PC-9 (cell line): Measurements from ENCODE around the gene MYO3B. TPM values are rescaled to one million over a fixed set of nuclear protein-coding genes. Genes with fewer than 3 reads are reported as not detected.

ENCODE experiments used
- Bru-seq: library from RNA; stranded (reverse); fragments of 400-500 nt; gene quantifications from one replicate; lab custom pipeline; 2021; lab: Mats Ljungman, UMichigan
- BruChase-seq, 2 experiments: library from RNA; stranded (reverse); fragments of 400-500 nt; gene quantifications; one replicate each; lab custom pipeline; 2021; lab: Mats Ljungman, UMichigan
- BruUV-seq: library from RNA; stranded (reverse); fragments of 400-500 nt; replicated peaks from 2 replicates; lab custom pipeline; 2021; lab: Mats Ljungman, UMichigan
- CTCF ChIA-PET: fragments of 300-600 bp; sonication (Branson Sonifier 250); formaldehyde crosslinking; loops from one replicate; lab custom pipeline; 2022; ENCODE audit warnings: antibody characterized with exemption; lab: Charles Lee
- POLR2A ChIA-PET: fragments of 300-600 bp; sonication (Branson Sonifier 250); formaldehyde crosslinking; loops from one replicate; lab custom pipeline; 2022; ENCODE audit warnings: antibody characterized with exemption; ENCODE audit not compliant: unreplicated experiment; lab: Charles Lee
- DNase-seq, 2 experiments: peaks; one replicate each; pipeline versions ENCODE4 v3.0.0 to v3.0.0-alpha.2; 2015 to 2022; ENCODE audit warnings: mixed read lengths in 1 of 2
- H2AFZ ChIP-seq: fragments of 200-600 bp; sonication (generic); 2 replicates; pipeline ENCODE4 v1.8.1; 2017; ENCODE audit warnings: antibody characterized with exemption
- H3F3A ChIP-seq: fragments of 200-600 bp; sonication (generic); 2 replicates; pipeline ENCODE4 v1.8.1; 2017; ENCODE audit warnings: antibody characterized with exemption, mild to moderate bottlenecking, low read depth; ENCODE audit not compliant: insufficient read depth
- H3K27ac ChIP-seq: fragments of 200-600 bp; sonication (generic); 2 replicates; pipeline ENCODE4 v1.6.1; 2016; ENCODE audit warnings: mixed run types
- H3K27me3 ChIP-seq: fragments of 200-600 bp; sonication (generic); 2 replicates; pipeline ENCODE4 v1.6.1; 2016; ENCODE audit warnings: low read depth, mixed run types; ENCODE audit not compliant: insufficient read depth
- H3K36me3 ChIP-seq: fragments of 200-600 bp; sonication (generic); 2 replicates; pipeline ENCODE4 v1.6.1; 2016; ENCODE audit warnings: low read depth, mixed run types
- H3K4me1 ChIP-seq: fragments of 200-600 bp; sonication (generic); replicated peaks from 2 replicates; pipeline ENCODE4 v1.6.1; 2016; ENCODE audit warnings: mixed run types; ENCODE audit not compliant: insufficient read depth
- H3K4me2 ChIP-seq: fragments of 200-600 bp; sonication (generic); 2 replicates; pipeline ENCODE4 v1.6.1; 2017; ENCODE audit warnings: mixed run types
- H3K4me3 ChIP-seq: fragments of 200-600 bp; sonication (generic); 2 replicates; pipeline ENCODE4 v1.6.1; 2016; ENCODE audit warnings: mixed run types
- H3K79me2 ChIP-seq: fragments of 200-600 bp; sonication (generic); 2 replicates; pipeline ENCODE4 v1.6.1; 2017; ENCODE audit warnings: low read depth, mixed run types
- H3K9me2 ChIP-seq: fragments of 200-600 bp; sonication (generic); 2 replicates; pipeline ENCODE4 v1.8.1; 2017; ENCODE audit warnings: mild to moderate bottlenecking; ENCODE audit not compliant: insufficient read depth
- H3K9me3 ChIP-seq: fragments of 200-600 bp; sonication (generic); 2 replicates; pipeline ENCODE4 v1.8.1; 2016; ENCODE audit warnings: low read depth; ENCODE audit not compliant: insufficient read depth
- H4K20me1 ChIP-seq: fragments of 200-600 bp; sonication (generic); 2 replicates; pipeline ENCODE4 v1.8.1; 2017; ENCODE audit not compliant: insufficient read depth
- EZH2 ChIP-seq: fragments of 200-600 bp; sonication (generic); IDR thresholded peaks from 2 replicates; pipeline ENCODE4 v1.8.0; 2017; ENCODE audit warnings: antibody characterized with exemption, low read depth
- intact Hi-C: fragments of 100-400 bp; cut with micrococcal nuclease; formaldehyde crosslinking; loops from one replicate; pipeline ENCODE4 v1.10.0; 2022; ENCODE audit not compliant: unreplicated experiment
- long read RNA-seq: library from polyadenylated mRNA; stranded (forward); transcript quantifications from one replicate; pipeline ENCODE4 v2.0.0, GENCODE V29; 2022
- total RNA-seq: library from RNA; stranded (reverse); gene quantifications from 2 replicates; pipeline ENCODE4 v1.2.3, GENCODE V29; 2021
- TF ChIP-seq, protein P1 (sequence below): fragments of 200-600 bp; sonication (generic); conservative IDR thresholded peaks from 2 replicates; pipeline ENCODE4 v1.6.1; 2017; ENCODE audit warnings: mixed run types, antibody characterized with exemption, mild to moderate bottlenecking, moderate library complexity

Gene MYO3B, protein sequence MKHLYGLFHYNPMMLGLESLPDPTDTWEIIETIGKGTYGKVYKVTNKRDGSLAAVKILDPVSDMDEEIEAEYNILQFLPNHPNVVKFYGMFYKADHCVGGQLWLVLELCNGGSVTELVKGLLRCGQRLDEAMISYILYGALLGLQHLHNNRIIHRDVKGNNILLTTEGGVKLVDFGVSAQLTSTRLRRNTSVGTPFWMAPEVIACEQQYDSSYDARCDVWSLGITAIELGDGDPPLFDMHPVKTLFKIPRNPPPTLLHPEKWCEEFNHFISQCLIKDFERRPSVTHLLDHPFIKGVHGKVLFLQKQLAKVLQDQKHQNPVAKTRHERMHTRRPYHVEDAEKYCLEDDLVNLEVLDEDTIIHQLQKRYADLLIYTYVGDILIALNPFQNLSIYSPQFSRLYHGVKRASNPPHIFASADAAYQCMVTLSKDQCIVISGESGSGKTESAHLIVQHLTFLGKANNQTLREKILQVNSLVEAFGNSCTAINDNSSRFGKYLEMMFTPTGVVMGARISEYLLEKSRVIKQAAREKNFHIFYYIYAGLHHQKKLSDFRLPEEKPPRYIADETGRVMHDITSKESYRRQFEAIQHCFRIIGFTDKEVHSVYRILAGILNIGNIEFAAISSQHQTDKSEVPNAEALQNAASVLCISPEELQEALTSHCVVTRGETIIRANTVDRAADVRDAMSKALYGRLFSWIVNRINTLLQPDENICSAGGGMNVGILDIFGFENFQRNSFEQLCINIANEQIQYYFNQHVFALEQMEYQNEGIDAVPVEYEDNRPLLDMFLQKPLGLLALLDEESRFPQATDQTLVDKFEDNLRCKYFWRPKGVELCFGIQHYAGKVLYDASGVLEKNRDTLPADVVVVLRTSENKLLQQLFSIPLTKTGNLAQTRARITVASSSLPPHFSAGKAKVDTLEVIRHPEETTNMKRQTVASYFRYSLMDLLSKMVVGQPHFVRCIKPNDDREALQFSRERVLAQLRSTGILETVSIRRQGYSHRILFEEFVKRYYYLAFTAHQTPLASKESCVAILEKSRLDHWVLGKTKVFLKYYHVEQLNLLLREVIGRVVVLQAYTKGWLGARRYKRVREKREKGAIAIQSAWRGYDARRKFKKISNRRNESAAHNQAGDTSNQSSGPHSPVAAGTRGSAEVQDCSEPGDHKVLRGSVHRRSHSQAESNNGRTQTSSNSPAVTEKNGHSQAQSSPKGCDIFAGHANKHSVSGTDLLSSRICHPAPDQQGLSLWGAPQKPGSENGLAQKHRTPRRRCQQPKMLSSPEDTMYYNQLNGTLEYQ (N-terminal part only)
- 5.3 and 6.7 TPM in 2 replicates for total RNA-seq
- Bru-seq, nascent RNA = percentile 51 among the genes with signal in this experiment
- percentile 52 among the genes with signal in this experiment for BruChase-seq, experiment 1, labeled RNA remaining after a 2-hour chase
- percentile 44 among the genes with signal in this experiment for BruChase-seq, experiment 2, labeled RNA remaining after a 6-hour chase
- long read RNA-seq, partial matches to known transcripts = 2 of 5 reads
- long read RNA-seq, other reads (novel, unspliced or antisense) = 3 of 5 reads

DNA sequence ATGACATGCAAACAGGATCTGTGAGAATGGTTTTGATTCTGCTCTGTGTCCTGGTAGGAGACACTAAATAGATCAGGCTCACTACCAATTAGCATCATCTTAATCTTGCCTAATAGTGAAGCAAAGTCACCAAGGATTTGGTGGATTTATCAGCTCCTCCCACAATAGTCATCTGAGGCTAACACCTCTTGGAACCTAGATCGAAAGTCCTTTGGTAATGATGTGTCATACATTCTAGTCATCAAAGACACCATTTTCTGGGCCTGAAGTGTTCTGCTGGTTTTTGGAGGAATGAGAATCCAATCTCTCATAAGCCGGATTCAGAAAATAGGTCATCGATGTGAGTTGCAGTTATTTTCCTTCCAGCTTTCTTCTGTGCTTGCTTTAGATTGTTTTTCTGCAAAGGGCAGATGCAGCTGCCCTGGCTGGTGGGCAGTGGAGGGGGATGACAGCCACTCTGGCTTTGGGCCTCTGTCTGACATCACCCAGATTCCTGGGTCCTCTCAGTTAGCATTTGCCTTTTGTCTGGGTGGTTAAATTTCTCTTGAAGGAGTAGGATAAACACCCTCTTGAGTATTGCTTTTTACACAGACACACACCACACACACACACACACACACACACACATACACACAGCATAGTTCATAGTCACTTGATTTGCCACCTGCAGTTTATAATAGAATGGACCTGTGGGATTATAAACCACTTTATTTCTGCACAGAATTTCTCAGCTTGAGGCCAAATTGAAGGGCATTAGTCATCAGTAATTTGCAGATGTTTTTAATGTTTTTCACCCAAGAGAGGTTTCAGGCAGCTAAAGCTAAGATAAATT is at the start of gene MYO3B:
Gene MYO3B (plus strand): TSS at position 198 of the 832 bp plus-strand sequence. CDS start 141 bp downstream, at position 339.
- Histone ChIP-seq H3K4me2 (no peak within 1 kb of the TSS), H4K20me1 (no peaks in the 10 kb centered on the region), H3K27ac (no peak within 1 kb of the TSS), H3K4me3 (no peak within 1 kb of the TSS), H3K9me3 (no peaks in the 10 kb centered on the region), H3K4me1 (peaks cover 28% of the 10 kb centered on the region), H3F3A (peaks cover 4% of the 10 kb centered on the region; the same call in 1 of the 2 replicates), H2AFZ (no peak within 1 kb of the TSS), H3K79me2 (no peaks in the 10 kb centered on the region), H3K27me3 (no peaks in the 10 kb centered on the region), H3K9me2 (no peaks in the 10 kb centered on the region), H3K36me3 (no peaks in the 10 kb centered on the region)
- ChIA-PET CTCF (no interaction called here), POLR2A (no interaction called here)
- TF ChIP-seq, protein P1, sequence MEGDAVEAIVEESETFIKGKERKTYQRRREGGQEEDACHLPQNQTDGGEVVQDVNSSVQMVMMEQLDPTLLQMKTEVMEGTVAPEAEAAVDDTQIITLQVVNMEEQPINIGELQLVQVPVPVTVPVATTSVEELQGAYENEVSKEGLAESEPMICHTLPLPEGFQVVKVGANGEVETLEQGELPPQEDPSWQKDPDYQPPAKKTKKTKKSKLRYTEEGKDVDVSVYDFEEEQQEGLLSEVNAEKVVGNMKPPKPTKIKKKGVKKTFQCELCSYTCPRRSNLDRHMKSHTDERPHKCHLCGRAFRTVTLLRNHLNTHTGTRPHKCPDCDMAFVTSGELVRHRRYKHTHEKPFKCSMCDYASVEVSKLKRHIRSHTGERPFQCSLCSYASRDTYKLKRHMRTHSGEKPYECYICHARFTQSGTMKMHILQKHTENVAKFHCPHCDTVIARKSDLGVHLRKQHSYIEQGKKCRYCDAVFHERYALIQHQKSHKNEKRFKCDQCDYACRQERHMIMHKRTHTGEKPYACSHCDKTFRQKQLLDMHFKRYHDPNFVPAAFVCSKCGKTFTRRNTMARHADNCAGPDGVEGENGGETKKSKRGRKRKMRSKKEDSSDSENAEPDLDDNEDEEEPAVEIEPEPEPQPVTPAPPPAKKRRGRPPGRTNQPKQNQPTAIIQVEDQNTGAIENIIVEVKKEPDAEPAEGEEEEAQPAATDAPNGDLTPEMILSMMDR = no peak
- no peak for TF ChIP-seq EZH2
- BruUV-seq = no TSS peak
- no peak for DNase-seq
- intact Hi-C loops = no loop called here

DNA sequence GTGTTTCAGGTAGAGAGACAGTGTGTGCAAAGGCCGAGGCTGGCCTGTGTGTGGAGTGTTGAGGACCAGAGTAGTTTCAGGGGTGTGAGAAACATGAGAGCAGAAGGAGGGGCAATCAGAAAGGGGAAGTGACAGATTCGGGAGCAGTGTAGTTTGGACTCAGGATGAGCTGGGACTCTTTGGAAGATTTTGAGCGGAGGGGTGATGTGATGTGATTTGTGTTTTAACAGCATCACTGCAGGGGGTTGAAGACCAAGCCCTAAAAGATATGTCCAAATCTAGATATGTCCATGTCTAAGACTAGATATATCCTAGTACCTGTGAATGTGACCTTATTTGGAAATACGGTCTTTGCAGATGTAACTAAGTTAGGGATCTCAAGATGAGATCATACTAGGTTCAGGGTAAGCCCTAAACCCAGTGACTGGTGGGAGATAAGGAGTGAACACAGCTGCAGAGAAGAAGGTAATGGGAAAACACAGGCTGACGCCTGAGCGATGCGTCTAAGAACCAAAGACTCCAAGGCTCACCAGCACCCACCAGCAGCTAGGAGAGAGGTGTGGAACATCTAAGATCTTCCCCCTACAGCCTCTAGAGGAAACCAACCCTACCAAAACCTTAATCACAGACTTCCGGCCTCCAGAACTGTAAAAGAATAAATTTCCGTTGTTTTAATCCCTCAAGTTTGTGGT is 38.5 kb upstream of the MYO3B start:
- Histone ChIP-seq H3F3A (no peaks in the 10 kb centered on the region), H2AFZ (no peak overlapping the region), H3K36me3 (no peaks in the 10 kb centered on the region), H3K79me2 (no peaks in the 10 kb centered on the region), H3K9me2 (no peaks in the 10 kb centered on the region), H3K4me2 (no peak overlapping the region), H3K9me3 (no peaks in the 10 kb centered on the region; the same call in 1 of the 2 replicates), H3K4me1 (no peaks in the 10 kb centered on the region), H3K4me3 (no peak overlapping the region), H4K20me1 (no peaks in the 10 kb centered on the region), H3K27me3 (no peaks in the 10 kb centered on the region), H3K27ac (no peak overlapping the region)
- DNase-seq = no peak
- CTCF ChIA-PET = no interaction called here
- no TSS peak for BruUV-seq
- POLR2A ChIA-PET = no interaction called here
- TF ChIP-seq EZH2 = no peak
- TF ChIP-seq, protein P1 = no peak
- intact Hi-C loops = no loop called here
